Ovary (tissue), 9 donors: ENCODE data around the gene STIMATE. TPM values are rescaled to one million over a fixed set of nuclear protein-coding genes. Genes with fewer than 3 reads are reported as not detected.

Experiments
- DNase-seq, 5 donors: peaks; one replicate each; pipeline ENCODE4 v3.0.0-alpha.2; 2019 to 2020
- H3K27ac ChIP-seq, 2 donors: fragments of 200-600 bp; one replicate each; pipeline versions ENCODE4 v1.5.1 to v1.8.0; 2019 to 2022
- H3K27me3 ChIP-seq: fragments of 200-600 bp; one replicate; pipeline ENCODE4 v1.8.0; 2022
- H3K36me3 ChIP-seq: fragments of 200-600 bp; sonication (generic); one replicate; pipeline ENCODE4 v1.5.1; 2019
- H3K4me1 ChIP-seq: one replicate; pipeline ENCODE4 v1.8.1; 2013; ENCODE audit warnings: mild to moderate bottlenecking, moderate library complexity; ENCODE audit not compliant: insufficient read depth
- H3K4me3 ChIP-seq: fragments of 200-600 bp; sonication (generic); one replicate; pipeline ENCODE4 v1.5.1; 2017
- H3K9me3 ChIP-seq, 2 donors: fragments of 200-600 bp in 1 of 2; sonication (generic) in 1 of 2; one replicate each; pipeline versions ENCODE4 v1.5.1 to v1.8.1; 2013 to 2019; ENCODE audit warnings: mild to moderate bottlenecking in 1 of 2, moderate library complexity in 1 of 2
- CTCF ChIP-seq, 3 donors: fragments of 450-650 bp in 2 of 3; fragments of 200-600 bp in 1 of 3; IDR thresholded peaks; one replicate each; pipeline versions ENCODE4 v1.5.1 to v1.8.0; 2016 to 2022; ENCODE audit warnings: antibody characterized with exemption in 3 of 3, mild to moderate bottlenecking in 1 of 3
- EP300 ChIP-seq: sonication (generic); formaldehyde crosslinking; IDR thresholded peaks from one replicate; pipeline ENCODE4 v1.6.1; 2017; ENCODE audit warnings: antibody characterized with exemption
- POLR2A ChIP-seq: fragments of 450-650 bp; IDR thresholded peaks from one replicate; pipeline ENCODE4 v1.6.1; 2017; ENCODE audit warnings: antibody characterized with exemption, mild to moderate bottlenecking, moderate library complexity
- whole genome bisulfite sequencing, 3 donors: extraction: QIAGEN DNeasy Blood & Tissue Kit in 1 of 3; methylation state at CpG; one replicate each; pipeline versions ENCODE4 v1.1.5 to v1.1.7; 2013 to 2017; 5-methylcytosine and 5-hydroxymethylcytosine counted together
- intact Hi-C, 4 donors: fragments of 100-400 bp; cut with DNase I; formaldehyde crosslinking; loops; one replicate each; pipeline versions ENCODE4 v1.11.0 to v1.15.1; 2022 to 2023
- polyA plus RNA-seq, 2 donors: library from polyadenylated mRNA; stranded (reverse); fragments of 200-250 nt in 1 of 2; fragments of 350-450 nt in 1 of 2; fragmentation: Illumina TruSeq in 1 of 2; extraction: RNeasy Lipid Tissue Mini Kit (QIAGEN cat#74804) in 1 of 2; gene quantifications; one replicate each; pipeline ENCODE4 v1.2.3, GENCODE V29; 2013 to 2014
- total RNA-seq, 7 donors: library from RNA; depleted of rRNA in 2 of 7; stranded (reverse); fragments of >200 nt in 2 of 7; fragmentation: NEBNext Ultra II Directional in 3 of 7; extraction: Animal tissue kit (Norgen Biotek cat#: 25700) in 3 of 7; gene quantifications; one replicate each; pipeline versions ENCODE4 v1.1.0 to v1.2.4, GENCODE V29; 2016 to 2023
- donor health status: DM: no; HTN: no; CAD: no; lungs with moderate emphysema.
- donor health status: DM: no; HTN: no; CAD: no.
- donor health status: Bipolar disorder and iron deficiency.
- donor health status: DM: yes; HTN: yes; CAD: no.
- donor health status: DM: no; HTN: no; CAD: no.
- donor health status: DM: yes; HTN: yes; CAD: no.

Gene STIMATE
- total and polyA plus RNA-seq, 9 donors, result 7.4 to 29.9 (median 17.1) TPM

- H3K4me3 ChIP-seq, result no peak overlapping the region
- intact Hi-C loops, result no loop called here
- DNase-seq, result no peak
- 83 to 89% (median 86%) methylated on average over 5 of the region's 5 CpGs for WGBS, 3 donors
- no peaks in the 10 kb centered on the region for H3K9me3 ChIP-seq
- H3K27ac ChIP-seq, result no peak overlapping the region
- no peaks in the 10 kb centered on the region for H3K27me3 ChIP-seq
- TF ChIP-seq POLR2A, result no peak
- no peak for TF ChIP-seq CTCF (IDR thresholded peaks at IDR 0.05)
- TF ChIP-seq EP300, result no peak
- H3K4me1 ChIP-seq, result peaks cover 6% of the 10 kb centered on the region
- no peaks in the 10 kb centered on the region for H3K36me3 ChIP-seq
These were observed 17.3 kb downstream of the STIMATE start for GRCh38 chr3:52880047-52880446.

- DNase-seq, result no peak
- 87 to 94% (median 90%) methylated on average over 4 of the region's 4 CpGs for WGBS, 3 donors
- no peak overlapping the region for H3K27ac ChIP-seq
- intact Hi-C loops, result no loop called here
- no peak overlapping the region for H3K4me3 ChIP-seq
- peaks cover 6% of the 10 kb centered on the region for H3K4me1 ChIP-seq
- H3K27me3 ChIP-seq, result no peaks in the 10 kb centered on the region
- no peaks in the 10 kb centered on the region for H3K36me3 ChIP-seq
- no peak for TF ChIP-seq CTCF (IDR thresholded peaks at IDR 0.05)
- TF ChIP-seq EP300, result no peak
- TF ChIP-seq POLR2A, result no peak
- no peaks in the 10 kb centered on the region for H3K9me3 ChIP-seq
These were observed 17.8 kb downstream of the STIMATE start for GRCh38 chr3:52879581-52879980.

DNA sequence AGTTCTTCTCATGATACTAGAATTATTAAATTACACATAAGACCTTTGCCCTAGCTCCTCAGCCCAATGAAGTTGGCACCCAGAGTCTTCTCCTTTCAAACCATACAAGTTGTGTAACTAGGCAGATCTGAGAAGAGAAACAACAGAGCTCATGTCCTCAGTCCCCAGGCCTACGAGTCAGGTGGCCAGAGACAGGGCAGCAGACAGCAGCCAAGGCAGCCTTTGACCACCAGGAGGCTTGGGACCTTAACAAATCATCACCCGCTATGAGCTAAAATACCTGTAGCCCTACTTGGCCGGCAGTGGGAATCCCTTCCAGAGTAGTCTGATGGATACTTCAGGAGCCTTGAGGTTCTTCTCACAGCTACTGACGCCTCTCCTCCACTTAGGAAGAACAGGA lies 18.3 kb downstream of the STIMATE start:
- H3K4me3 ChIP-seq, result no peak overlapping the region
- TF ChIP-seq EP300, result no peak
- no peak for TF ChIP-seq CTCF (IDR thresholded peaks at IDR 0.05)
- TF ChIP-seq POLR2A, result no peak
- intact Hi-C loops, result no loop called here
- WGBS, 3 donors, result 69 to 97% (median 94%) methylated on average over 4 of the region's 4 CpGs
- peaks cover 6% of the 10 kb centered on the region for H3K4me1 ChIP-seq
- H3K27ac ChIP-seq, result no peak overlapping the region
- no peak for DNase-seq
- no peaks in the 10 kb centered on the region for H3K27me3 ChIP-seq
- H3K9me3 ChIP-seq, result no peaks in the 10 kb centered on the region
- H3K36me3 ChIP-seq, result no peaks in the 10 kb centered on the region

DNA sequence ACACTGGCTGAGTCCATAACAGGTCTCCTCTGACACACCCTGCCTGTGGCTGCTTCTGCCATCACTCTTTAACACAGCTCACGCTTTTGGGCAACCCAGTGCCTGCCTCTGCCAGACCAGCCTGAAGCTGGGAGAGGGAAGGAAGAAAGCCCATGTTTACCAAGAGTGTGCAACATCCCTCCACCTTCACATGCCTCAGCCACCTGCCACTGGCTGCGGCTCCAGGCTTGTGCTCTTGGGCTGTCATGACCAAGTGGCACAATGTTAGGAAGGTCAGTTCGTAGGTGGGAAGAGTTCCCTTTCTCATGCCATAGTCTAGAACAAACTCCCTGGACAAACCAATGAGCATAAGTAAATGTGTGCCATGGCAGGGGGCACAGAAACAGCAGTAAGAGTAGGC lies 20.3 kb downstream of the STIMATE start:
- no peaks in the 10 kb centered on the region for H3K27me3 ChIP-seq
- intact Hi-C loops, result no loop called here
- peaks cover 6% of the 10 kb centered on the region for H3K4me1 ChIP-seq
- DNase-seq, result no peak
- no peaks in the 10 kb centered on the region for H3K9me3 ChIP-seq
- no peak overlapping the region for H3K27ac ChIP-seq
- H3K36me3 ChIP-seq, result no peaks in the 10 kb centered on the region
- no peak for TF ChIP-seq CTCF (IDR thresholded peaks at IDR 0.05)
- TF ChIP-seq POLR2A, result no peak
- no peak for TF ChIP-seq EP300
- no peak overlapping the region for H3K4me3 ChIP-seq
- WGBS, 3 donors, result 95 to 100% (median 96%) methylated on average over 3 of the region's 3 CpGs
